CD8-positive, alpha-beta memory T cell (primary cell): ENCODE data around the gene MEF2B. TPM values are rescaled to one million over a fixed set of nuclear protein-coding genes. Genes with fewer than 3 reads are reported as not detected.

Experiments
- CTCF ChIA-PET: fragments of 350-600 bp; sonication (Branson Sonifier 250); formaldehyde crosslinking; loops from one replicate; lab custom pipeline; 2021; ENCODE audit warnings: antibody characterized with exemption; lab: Charles Lee
- POLR2A ChIA-PET: fragments of 350-600 bp; sonication (Branson Sonifier 250); formaldehyde crosslinking; loops from one replicate; lab custom pipeline; 2021; ENCODE audit warnings: antibody characterized with exemption; lab: Charles Lee
- DNase-seq, 5 donors: peaks; one replicate each; pipeline versions ENCODE4 v3.0.0 to v3.0.0-alpha.2; 2020 to 2022; ENCODE audit warnings: mixed read lengths in 1 of 5
- H3K27ac ChIP-seq: one replicate; pipeline ENCODE4 v1.7.0; 2013; ENCODE audit warnings: low read depth, mild to moderate bottlenecking, low read length, moderate library complexity
- H3K27me3 ChIP-seq: 2 replicates; pipeline ENCODE4 v1.7.0; 2013; ENCODE audit warnings: low read length, mild to moderate bottlenecking; ENCODE audit not compliant: insufficient read depth, poor library complexity, severe bottlenecking
- H3K36me3 ChIP-seq: 2 replicates; pipeline ENCODE4 v1.7.0; 2013; ENCODE audit warnings: mild to moderate bottlenecking, low read length, moderate library complexity; ENCODE audit not compliant: insufficient read depth
- H3K4me1 ChIP-seq: 2 replicates; pipeline ENCODE4 v1.7.0; 2013; ENCODE audit warnings: mild to moderate bottlenecking, low read length, moderate library complexity; ENCODE audit not compliant: insufficient read depth
- H3K4me3 ChIP-seq: 2 replicates; pipeline ENCODE4 v1.7.0; 2013; ENCODE audit warnings: mild to moderate bottlenecking, low read length
- H3K9me3 ChIP-seq: 2 replicates; pipeline ENCODE4 v1.7.0; 2013; ENCODE audit warnings: mild to moderate bottlenecking, low read length
- H3K27ac Mint-ChIP-seq, 8 donors: one replicate each; pipeline ENCODE4 v1.8.0; 2020 to 2021; ENCODE audit warnings: mixed read lengths in 8 of 8, mild to moderate bottlenecking in 6 of 8, inconsistent platforms in 3 of 8, moderate library complexity in 3 of 8
- H3K27me3 Mint-ChIP-seq, 2 donors: one replicate each; pipeline ENCODE4 v1.8.0; 2020 to 2021; ENCODE audit warnings: mixed read lengths in 2 of 2, mild to moderate bottlenecking in 1 of 2, moderate library complexity in 1 of 2
- H3K36me3 Mint-ChIP-seq, 3 donors: one replicate each; pipeline ENCODE4 v1.8.0; 2020 to 2021; ENCODE audit warnings: mixed read lengths in 3 of 3, inconsistent platforms in 1 of 3, mild to moderate bottlenecking in 1 of 3
- H3K4me1 Mint-ChIP-seq, 3 donors: one replicate each; pipeline ENCODE4 v1.8.0; 2020 to 2021; ENCODE audit warnings: mixed read lengths in 3 of 3, inconsistent platforms in 1 of 3, mild to moderate bottlenecking in 1 of 3
- H3K4me3 Mint-ChIP-seq, 7 donors: one replicate each; pipeline ENCODE4 v1.8.0; 2020 to 2021; ENCODE audit warnings: mixed read lengths in 7 of 7, mild to moderate bottlenecking in 6 of 7, moderate library complexity in 4 of 7, inconsistent platforms in 2 of 7
- H3K9me3 Mint-ChIP-seq, 5 donors: one replicate each; pipeline ENCODE4 v1.8.0; 2020 to 2022; ENCODE audit warnings: mixed read lengths in 5 of 5, mild to moderate bottlenecking in 3 of 5, moderate library complexity in 2 of 5, inconsistent platforms in 1 of 5
- polyA plus RNA-seq: library from polyadenylated mRNA; unstranded; fragments of 300-500 nt; fragmentation: Illumina TruSeq; gene quantifications from one replicate; pipeline ENCODE4 v1.2.3, GENCODE V29; 2021
- total RNA-seq, 2 experiments: library from RNA; stranded (reverse); gene quantifications; one replicate each; pipeline ENCODE4 v1.2.3, GENCODE V29; 2021

Gene MEF2B
- total and polyA plus RNA-seq, 3 experiments from 2014 or later = 1.5 to 2.0 TPM; not detected in 1

DNA sequence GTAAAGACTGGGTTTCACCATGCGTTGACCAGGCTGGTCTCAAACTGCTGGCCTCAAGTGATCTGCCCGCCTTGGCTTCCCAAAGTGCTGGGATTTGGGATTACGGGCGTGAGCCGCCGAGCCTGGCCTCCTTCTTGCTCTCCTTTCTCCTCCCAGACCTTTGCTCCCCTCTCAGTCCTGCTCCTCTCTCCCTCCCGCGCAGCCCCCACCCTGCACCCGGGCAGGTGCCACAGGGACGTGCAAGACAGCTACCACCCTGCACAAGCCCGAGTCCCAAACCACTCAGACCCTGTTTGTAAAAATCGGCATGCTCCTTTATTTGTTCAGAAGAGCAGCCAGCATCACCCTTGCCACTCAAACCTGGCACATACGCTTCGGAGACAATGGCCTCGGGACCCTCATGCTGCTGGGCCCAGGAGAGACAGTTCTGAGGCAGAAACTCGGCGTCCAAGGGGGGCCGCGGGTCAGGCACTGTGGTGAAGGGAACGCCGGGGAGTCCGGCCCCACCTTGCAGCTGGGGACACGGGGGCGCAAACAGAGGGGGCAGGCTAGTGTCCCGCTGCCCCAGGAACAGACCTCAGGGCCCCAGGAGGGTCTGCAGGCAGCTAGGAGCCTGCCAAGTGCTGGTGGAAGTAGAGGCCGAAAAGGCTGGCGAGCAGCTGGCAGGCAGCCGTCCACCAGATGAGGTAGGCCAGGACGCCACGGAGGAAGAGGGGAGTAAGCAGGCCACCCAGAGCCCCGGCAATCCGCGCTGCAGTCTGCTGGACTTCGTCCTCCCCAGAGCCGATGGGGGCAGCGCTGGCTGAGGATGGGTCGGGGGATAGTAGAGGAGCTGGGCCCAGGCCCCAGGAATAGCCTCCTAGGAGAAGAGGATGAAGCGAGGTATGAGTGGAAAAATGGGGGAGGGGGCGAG is 50.5 kb downstream of the MEF2B start:
- Histone ChIP-seq H3K36me3 (no peaks in the 10 kb centered on the region), H3K9me3 (no peaks in the 10 kb centered on the region), H3K4me3 (no peak overlapping the region), H3K4me1 (no peaks in the 10 kb centered on the region), H3K27me3 (no peaks in the 10 kb centered on the region), H3K27ac (no peak overlapping the region)
- peaks cover 13 to 34% (median 14%) of the 10 kb centered on the region in 3 donors for H3K36me3 Mint-ChIP-seq
- H3K27me3 Mint-ChIP-seq = no peaks in the 10 kb centered on the region
- no peaks in the 10 kb centered on the region for H3K4me1 Mint-ChIP-seq
- H3K27ac Mint-ChIP-seq = peak overlapping the region in 2 of 8 donors; percentile 27 to 65
- H3K4me3 Mint-ChIP-seq = no peak overlapping the region
- ChIA-PET POLR2A (interaction anchor here (0.5 kb wide), 1 partner anchor 50 kb away, joined by 4 read pairs; no protein-coding TSS in a partner anchor), CTCF (no interaction called here)
- DNase-seq = no peak
- peaks cover 0 to 4% (median 4%) of the 10 kb centered on the region in 5 donors for H3K9me3 Mint-ChIP-seq

DNA sequence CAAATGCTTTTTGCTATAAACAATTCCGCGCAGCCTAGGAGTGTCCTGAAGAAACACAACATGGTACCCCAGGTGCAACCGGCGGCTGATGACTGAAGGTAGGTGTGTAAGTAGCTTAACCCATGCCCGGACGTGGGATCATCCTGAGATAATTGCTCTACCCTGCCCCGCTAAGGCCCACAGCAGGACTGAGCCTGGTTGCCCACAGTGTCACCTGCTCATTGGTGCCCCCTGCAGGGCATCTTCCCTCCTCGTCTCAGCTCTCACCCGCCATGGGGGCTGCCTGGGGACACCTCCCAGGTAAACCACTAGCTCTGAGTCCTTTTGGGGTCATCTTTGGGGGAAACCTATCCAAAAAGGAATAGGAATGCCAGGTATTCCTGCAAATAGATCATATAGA is 54.1 kb downstream of the MEF2B start:
- Histone ChIP-seq H3K9me3 (no peaks in the 10 kb centered on the region), H3K27me3 (no peaks in the 10 kb centered on the region), H3K4me3 (no peak overlapping the region), H3K36me3 (no peaks in the 10 kb centered on the region), H3K4me1 (no peaks in the 10 kb centered on the region), H3K27ac (no peak overlapping the region)
- ChIA-PET POLR2A (no interaction called here), CTCF (interaction anchor here (1.1 to 2.5 kb wide), 3 partner anchors 25 to 63 kb away, joined by 3 to 9 read pairs (median 4); no protein-coding TSS in a partner anchor)
- no peak overlapping the region for H3K4me3 Mint-ChIP-seq
- H3K4me1 Mint-ChIP-seq = peaks cover 0 to 16% (median 5%) of the 10 kb centered on the region in 3 donors
- peak overlapping the region in 1 of 8 donors; percentile 42 for H3K27ac Mint-ChIP-seq
- peaks cover 0 to 15% (median 0%) of the 10 kb centered on the region in 3 donors for H3K36me3 Mint-ChIP-seq
- no peaks in the 10 kb centered on the region for H3K27me3 Mint-ChIP-seq
- DNase-seq = peak; percentile 28 to 63 (median 33)
- H3K9me3 Mint-ChIP-seq = no peaks in the 10 kb centered on the region

DNA sequence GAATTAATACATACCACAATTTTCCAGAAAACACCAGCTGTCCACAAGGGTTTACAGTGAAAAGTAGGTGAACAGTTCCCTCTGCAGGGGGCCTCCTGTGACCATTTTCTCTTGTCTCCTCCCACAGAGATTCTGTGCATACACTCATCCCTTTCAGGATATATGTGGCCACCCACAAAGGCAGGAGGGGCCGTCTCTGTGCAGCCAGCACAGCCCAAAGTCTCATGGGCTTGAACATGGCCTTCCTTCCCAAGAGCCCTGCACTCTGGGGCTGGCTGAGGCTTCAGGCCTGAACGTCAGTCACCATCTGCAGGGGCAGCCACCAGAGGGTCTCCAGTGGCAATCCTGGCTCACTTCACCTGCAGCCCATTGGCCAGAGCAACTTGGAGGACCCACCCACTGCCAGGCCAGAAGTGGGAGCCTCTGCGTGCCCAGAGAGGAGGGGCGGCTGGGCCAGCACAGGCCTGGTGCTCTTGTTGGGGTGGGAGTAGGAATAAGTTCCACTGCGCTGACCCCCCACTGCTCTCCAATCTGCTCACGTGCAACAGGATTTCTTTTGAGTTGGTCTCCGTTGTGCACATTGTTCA is 56.9 kb downstream of the MEF2B start:
- no peaks in the 10 kb centered on the region for H3K4me1 ChIP-seq
- Mint-ChIP-seq H3K4me3 (no peak overlapping the region), H3K36me3 (peaks cover 0 to 9% (median 0%) of the 10 kb centered on the region in 3 donors), H3K4me1 (peaks cover 0 to 21% (median 7%) of the 10 kb centered on the region in 3 donors), H3K27ac (peak overlapping the region in 1 of 8 donors; percentile 46), H3K9me3 (no peaks in the 10 kb centered on the region), H3K27me3 (no peaks in the 10 kb centered on the region)
- H3K27ac ChIP-seq = no peak overlapping the region
- ChIA-PET CTCF (no interaction called here), POLR2A (no interaction called here)
- H3K36me3 ChIP-seq = no peaks in the 10 kb centered on the region
- H3K9me3 ChIP-seq = no peaks in the 10 kb centered on the region
- H3K27me3 ChIP-seq = no peaks in the 10 kb centered on the region
- no peak for DNase-seq
- no peak overlapping the region for H3K4me3 ChIP-seq

DNA sequence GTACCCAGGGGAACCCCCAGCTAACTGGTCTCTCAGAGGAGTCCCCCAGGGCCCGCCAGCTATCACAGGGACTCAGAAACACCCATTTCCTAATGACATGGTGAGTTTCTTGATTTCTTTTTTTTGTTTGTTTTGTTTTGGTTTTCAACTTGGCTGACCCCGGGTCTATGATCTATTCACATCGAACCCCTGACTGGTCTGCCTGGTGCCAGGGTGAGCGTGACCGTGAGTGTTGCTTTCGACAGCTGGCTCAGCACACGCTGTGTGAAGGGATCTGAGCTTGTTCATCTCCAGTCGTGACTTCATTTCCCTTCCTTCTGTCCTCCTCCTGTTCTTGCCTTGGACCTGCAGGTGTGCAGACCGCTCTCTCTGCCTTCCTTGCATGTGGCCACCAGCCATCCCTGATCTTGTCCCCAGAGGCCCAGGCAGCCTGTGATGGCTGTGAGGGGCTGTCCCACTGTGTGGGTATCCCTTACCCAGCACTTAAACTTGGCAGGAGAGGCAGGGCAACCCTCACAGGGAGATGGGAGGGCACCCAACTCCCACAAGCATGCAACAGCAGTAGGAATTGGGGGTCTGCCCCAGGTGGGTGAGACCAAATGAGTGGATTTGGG is 58.0 kb downstream of the MEF2B start:
- Mint-ChIP-seq H3K36me3 (peaks cover 0 to 14% (median 0%) of the 10 kb centered on the region in 3 donors), H3K27me3 (no peaks in the 10 kb centered on the region), H3K4me1 (peaks cover 0 to 21% (median 7%) of the 10 kb centered on the region in 3 donors), H3K9me3 (no peaks in the 10 kb centered on the region), H3K27ac (peak overlapping the region in 2 of 8 donors; percentile 23 to 58), H3K4me3 (no peak overlapping the region)
- Histone ChIP-seq H3K4me3 (no peak overlapping the region), H3K27ac (no peak overlapping the region), H3K36me3 (no peaks in the 10 kb centered on the region), H3K27me3 (no peaks in the 10 kb centered on the region), H3K4me1 (no peaks in the 10 kb centered on the region), H3K9me3 (no peaks in the 10 kb centered on the region)
- no peak for DNase-seq
- ChIA-PET CTCF (no interaction called here), POLR2A (no interaction called here)

DNA sequence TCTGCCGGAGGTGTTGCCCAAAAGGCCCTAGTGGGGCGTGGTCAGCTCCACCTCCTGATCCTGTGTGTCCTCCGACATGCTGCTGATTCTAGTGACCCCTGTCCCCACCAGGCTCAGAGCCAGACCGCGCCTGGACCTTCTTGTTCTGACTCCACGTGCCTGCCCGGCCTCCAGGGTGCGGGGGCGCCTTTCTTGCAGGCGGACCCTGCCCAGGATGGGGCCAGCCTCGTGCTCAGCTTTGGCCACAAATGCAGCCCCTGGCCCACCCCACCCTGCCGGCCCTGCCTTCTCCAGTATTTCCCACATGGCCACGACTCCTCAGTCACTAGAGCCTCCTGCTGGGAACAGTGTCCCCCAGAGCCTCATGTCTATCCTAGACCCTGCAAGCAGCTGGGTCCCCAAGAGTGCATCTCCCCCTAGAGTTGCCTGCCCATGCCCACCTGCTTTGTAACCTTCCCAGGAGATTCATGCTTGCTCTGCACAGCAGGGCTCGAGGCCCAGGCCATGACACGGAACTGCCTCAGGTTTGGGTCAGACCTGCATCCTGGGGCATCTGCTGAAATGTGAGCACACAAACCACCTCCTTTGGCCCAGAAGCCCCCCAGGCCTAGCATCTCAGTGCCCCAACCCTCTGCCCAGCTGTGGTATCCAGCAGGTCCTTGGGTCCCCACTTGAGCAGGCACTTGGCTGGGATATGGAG is 58.8 kb downstream of the MEF2B start:
- Histone ChIP-seq H3K36me3 (no peaks in the 10 kb centered on the region), H3K27ac (no peak overlapping the region), H3K27me3 (no peaks in the 10 kb centered on the region), H3K4me1 (no peaks in the 10 kb centered on the region), H3K9me3 (no peaks in the 10 kb centered on the region), H3K4me3 (no peak overlapping the region)
- Mint-ChIP-seq H3K27ac (no peak overlapping the region), H3K27me3 (no peaks in the 10 kb centered on the region), H3K4me1 (peaks cover 0 to 21% (median 7%) of the 10 kb centered on the region in 3 donors), H3K36me3 (peaks cover 0 to 15% (median 0%) of the 10 kb centered on the region in 3 donors), H3K9me3 (no peaks in the 10 kb centered on the region), H3K4me3 (no peak overlapping the region)
- CTCF ChIA-PET = no interaction called here
- POLR2A ChIA-PET = no interaction called here
- no peak for DNase-seq

DNA sequence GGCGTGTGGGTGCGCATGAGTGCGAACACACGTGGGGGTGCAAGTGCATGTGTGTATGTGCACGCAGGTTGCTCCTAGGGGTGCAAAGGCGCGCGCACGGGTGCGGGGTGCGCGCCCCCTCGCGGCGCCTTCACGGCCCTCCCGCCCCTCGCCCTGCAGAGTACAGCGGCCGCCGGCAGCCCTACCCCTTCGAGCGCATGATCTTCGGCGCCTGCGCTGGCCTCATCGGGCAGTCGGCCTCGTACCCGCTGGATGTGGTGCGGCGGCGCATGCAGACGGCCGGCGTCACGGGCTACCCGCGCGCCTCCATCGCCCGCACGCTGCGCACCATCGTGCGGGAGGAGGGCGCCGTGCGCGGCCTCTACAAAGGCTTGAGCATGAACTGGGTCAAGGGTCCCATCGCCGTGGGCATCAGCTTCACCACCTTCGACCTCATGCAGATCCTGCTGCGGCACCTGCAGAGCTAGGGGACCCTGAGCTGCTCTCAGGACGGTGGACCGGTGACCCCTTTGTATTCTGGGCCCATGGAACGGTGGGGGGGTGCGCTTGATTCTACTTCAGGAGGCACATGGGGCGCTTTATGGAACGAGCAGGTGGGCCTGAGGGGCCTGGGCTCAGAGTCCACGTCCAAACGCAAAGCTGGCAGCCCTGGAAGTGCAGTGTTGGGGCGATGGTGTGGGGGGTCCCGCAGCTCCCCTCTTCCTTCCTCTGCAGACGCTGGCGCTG is 59.5 kb downstream of the MEF2B start:
- ChIA-PET POLR2A (no interaction called here), CTCF (no interaction called here)
- Histone ChIP-seq H3K27ac (no peak overlapping the region), H3K9me3 (no peaks in the 10 kb centered on the region), H3K27me3 (no peaks in the 10 kb centered on the region), H3K4me3 (no peak overlapping the region), H3K4me1 (no peaks in the 10 kb centered on the region), H3K36me3 (no peaks in the 10 kb centered on the region)
- Mint-ChIP-seq H3K36me3 (peaks cover 0 to 16% (median 0%) of the 10 kb centered on the region in 3 donors), H3K9me3 (no peaks in the 10 kb centered on the region), H3K4me3 (no peak overlapping the region), H3K27me3 (no peaks in the 10 kb centered on the region), H3K27ac (no peak overlapping the region), H3K4me1 (peaks cover 0 to 21% (median 7%) of the 10 kb centered on the region in 3 donors)
- DNase-seq = no peak

DNA sequence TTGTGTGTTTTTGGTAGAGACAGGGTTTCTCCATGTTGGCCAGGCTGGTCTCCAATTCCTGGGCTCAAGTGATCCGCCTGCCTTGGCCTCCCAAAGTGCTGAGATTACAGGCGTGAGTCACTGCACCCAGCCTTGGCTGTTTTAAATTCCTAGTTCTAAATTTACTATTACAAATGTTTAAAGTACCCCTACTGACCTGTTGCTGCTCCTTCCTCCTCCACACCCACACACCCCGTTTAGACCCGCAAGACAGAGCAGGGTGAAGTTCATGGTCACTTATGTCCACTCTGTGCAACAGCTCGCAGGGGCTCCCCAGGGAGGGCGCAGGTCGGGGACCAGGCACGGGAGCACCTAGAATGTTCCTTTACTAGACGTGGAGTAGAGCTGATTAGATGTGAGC is 60.5 kb downstream of the MEF2B start:
- no peak overlapping the region for H3K4me3 ChIP-seq
- ChIA-PET CTCF (no interaction called here), POLR2A (no interaction called here)
- H3K36me3 ChIP-seq = no peaks in the 10 kb centered on the region
- no peak for DNase-seq
- no peak overlapping the region for H3K4me3 Mint-ChIP-seq
- no peaks in the 10 kb centered on the region for H3K9me3 Mint-ChIP-seq
- no peaks in the 10 kb centered on the region for H3K27me3 ChIP-seq
- H3K4me1 Mint-ChIP-seq = peaks cover 0 to 21% (median 7%) of the 10 kb centered on the region in 3 donors
- peaks cover 0 to 22% (median 0%) of the 10 kb centered on the region in 3 donors for H3K36me3 Mint-ChIP-seq
- no peaks in the 10 kb centered on the region for H3K9me3 ChIP-seq
- no peaks in the 10 kb centered on the region for H3K27me3 Mint-ChIP-seq
- H3K27ac Mint-ChIP-seq = peak overlapping the region in 1 of 8 donors; percentile 94
- no peak overlapping the region for H3K27ac ChIP-seq
- H3K4me1 ChIP-seq = no peaks in the 10 kb centered on the region
